B cell (primary cell): Measurements from ENCODE around the gene CANT1.

ENCODE experiments used
- EZH2 ChIP-seq: IDR thresholded peaks from 2 replicates; pipeline ENCODE4 v1.6.1; 2012; ENCODE audit warnings: borderline replicate concordance, low read depth, mild to moderate bottlenecking, moderate library complexity, low read length; ENCODE audit not compliant: insufficient read depth, poor library complexity, severe bottlenecking
- TF ChIP-seq, protein P1 (sequence below): fragments of 200-600 bp; IDR thresholded peaks from one replicate; pipeline ENCODE4 v1.8.0; 2022; ENCODE audit warnings: antibody characterized with exemption, mild to moderate bottlenecking

DNA sequence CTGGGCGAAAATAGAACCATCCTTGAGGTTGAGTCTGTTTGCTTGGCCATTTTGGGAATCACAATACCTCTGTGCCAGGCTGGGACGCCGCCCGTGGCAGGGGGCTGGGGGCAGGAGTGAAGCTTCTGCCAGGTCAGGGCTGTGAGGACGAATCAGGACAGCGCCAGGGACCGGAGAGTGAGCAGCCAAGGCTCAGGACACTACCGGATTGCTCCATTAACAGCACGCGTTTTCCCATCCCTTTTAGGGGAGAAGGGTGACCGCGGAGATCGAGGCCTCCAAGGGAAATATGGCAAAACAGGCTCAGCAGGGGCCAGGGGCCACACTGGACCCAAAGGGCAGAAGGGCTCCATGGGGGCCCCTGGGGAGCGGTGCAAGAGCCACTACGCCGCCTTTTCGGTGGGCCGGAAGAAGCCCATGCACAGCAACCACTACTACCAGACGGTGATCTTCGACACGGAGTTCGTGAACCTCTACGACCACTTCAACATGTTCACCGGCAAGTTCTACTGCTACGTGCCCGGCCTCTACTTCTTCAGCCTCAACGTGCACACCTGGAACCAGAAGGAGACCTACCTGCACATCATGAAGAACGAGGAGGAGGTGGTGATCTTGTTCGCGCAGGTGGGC, 37.8 kb upstream of the CANT1 start:
- TF ChIP-seq, protein P1, sequence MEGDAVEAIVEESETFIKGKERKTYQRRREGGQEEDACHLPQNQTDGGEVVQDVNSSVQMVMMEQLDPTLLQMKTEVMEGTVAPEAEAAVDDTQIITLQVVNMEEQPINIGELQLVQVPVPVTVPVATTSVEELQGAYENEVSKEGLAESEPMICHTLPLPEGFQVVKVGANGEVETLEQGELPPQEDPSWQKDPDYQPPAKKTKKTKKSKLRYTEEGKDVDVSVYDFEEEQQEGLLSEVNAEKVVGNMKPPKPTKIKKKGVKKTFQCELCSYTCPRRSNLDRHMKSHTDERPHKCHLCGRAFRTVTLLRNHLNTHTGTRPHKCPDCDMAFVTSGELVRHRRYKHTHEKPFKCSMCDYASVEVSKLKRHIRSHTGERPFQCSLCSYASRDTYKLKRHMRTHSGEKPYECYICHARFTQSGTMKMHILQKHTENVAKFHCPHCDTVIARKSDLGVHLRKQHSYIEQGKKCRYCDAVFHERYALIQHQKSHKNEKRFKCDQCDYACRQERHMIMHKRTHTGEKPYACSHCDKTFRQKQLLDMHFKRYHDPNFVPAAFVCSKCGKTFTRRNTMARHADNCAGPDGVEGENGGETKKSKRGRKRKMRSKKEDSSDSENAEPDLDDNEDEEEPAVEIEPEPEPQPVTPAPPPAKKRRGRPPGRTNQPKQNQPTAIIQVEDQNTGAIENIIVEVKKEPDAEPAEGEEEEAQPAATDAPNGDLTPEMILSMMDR, result no peak
- no peak for TF ChIP-seq EZH2
